HepG2 (cell line): ENCODE measurements around the gene GPR39. TPM values are rescaled to one million over a fixed set of nuclear protein-coding genes. Genes with fewer than 3 reads are reported as not detected.
A peak's percentile ranks its signal among the peaks of the same experiment; 100 is the strongest.

Source experiments
- ATAC-seq: fragments of 200-7000 bp; cut with Tn5 transposase; 3 replicates; pipeline ENCODE4 v1.9.1; 2020; ENCODE audit warnings: mild to moderate bottlenecking, moderate library complexity
- BruUV-seq: library from RNA; stranded (reverse); fragments of 400-500 nt; replicated peaks from 2 replicates; lab custom pipeline; 2021; lab: Mats Ljungman, UMichigan
- CTCF ChIA-PET: fragments of 300-600 bp; formaldehyde crosslinking; extraction: SDS; loops from one replicate; lab custom pipeline; 2021; ENCODE audit warnings: low total read pairs, inconsistent platforms, low intra/inter-chr PET ratio; lab: Yijun Ruan, JAX
- POLR2A ChIA-PET: fragments of 350-600 bp; sonication (Branson Sonifier 250); formaldehyde crosslinking; loops from one replicate; lab custom pipeline; 2020; ENCODE audit warnings: antibody characterized with exemption, inconsistent platforms; lab: Yijun Ruan, JAX
- DNase-seq: peaks from one replicate; pipeline ENCODE4 v3.0.0-alpha.2; 2015; ENCODE audit warnings: low spot score
- FAIRE-seq: peaks from 3 replicates; lab custom pipeline; 2011; peaks lifted over from hg19 to GRCh38; lab: Jason Lieb, UNC
- H2AFZ ChIP-seq: one replicate; pipeline ENCODE4 v1.6.1; 2011; ENCODE audit warnings: low read length, inconsistent platforms
- H3K27ac ChIP-seq: fragments of 300-600 bp; 3 replicates; pipeline ENCODE4 v1.8.0; 2011; ENCODE audit warnings: mixed run types, mild to moderate bottlenecking, mixed read lengths, low read length, inconsistent platforms; ENCODE audit not compliant: insufficient read depth; ENCODE audit errors: extremely low read length
- H3K27me3 ChIP-seq, 2 experiments: fragments of 200-600 bp in 1 of 2; 2 replicates in 1 of 2; 3 replicates in 1 of 2; pipeline versions ENCODE4 v1.6.0 to v1.8.0; 2011; ENCODE audit warnings: low read length in 2 of 2, mild to moderate bottlenecking in 2 of 2, moderate library complexity in 2 of 2, inconsistent platforms in 1 of 2; ENCODE audit not compliant: insufficient read depth in 2 of 2, control insufficient read depth in 1 of 2
- H3K36me3 ChIP-seq, 2 experiments: fragments of 200-600 bp in 1 of 2; replicated peaks in 1 of 2; 2 replicates in 1 of 2; 3 replicates in 1 of 2; pipeline versions ENCODE4 v1.5.1 to v1.8.0; 2011; ENCODE audit warnings: low read length in 2 of 2, inconsistent platforms in 1 of 2; ENCODE audit not compliant: insufficient read depth in 2 of 2, control insufficient read depth in 1 of 2
- H3K4me1 ChIP-seq: 2 replicates; pipeline ENCODE4 v1.5.1; 2012; ENCODE audit warnings: low read length, inconsistent platforms; ENCODE audit not compliant: insufficient read depth
- H3K4me2 ChIP-seq: 2 replicates; pipeline ENCODE4 v1.6.0; 2011; ENCODE audit warnings: low read depth, low read length, inconsistent platforms
- H3K4me3 ChIP-seq, 3 experiments: fragments of 200-600 bp in 1 of 3; sonication (generic), shearing (Covaris generic) in 1 of 3; replicated peaks in 1 of 3; 2 replicates each; pipeline ENCODE4 v1.5.1; 2011 to 2016; ENCODE audit warnings: low read length in 3 of 3, inconsistent platforms in 2 of 3, low read depth in 2 of 3, mild to moderate bottlenecking in 2 of 3, control low read depth in 1 of 3, mixed read lengths in 1 of 3; ENCODE audit not compliant: insufficient read depth in 1 of 3
- H3K79me2 ChIP-seq: one replicate; pipeline ENCODE4 v1.6.1; 2011; ENCODE audit warnings: low read length, inconsistent platforms; ENCODE audit not compliant: insufficient read depth
- H3K9ac ChIP-seq: 2 replicates; pipeline ENCODE4 v1.6.0; 2011; ENCODE audit warnings: mild to moderate bottlenecking, low read depth, low read length, inconsistent platforms; ENCODE audit not compliant: insufficient read depth
- H3K9me3 ChIP-seq: 2 replicates; pipeline ENCODE4 v1.5.1; 2012; ENCODE audit warnings: mild to moderate bottlenecking, low read length
- H4K20me1 ChIP-seq: 2 replicates; pipeline ENCODE4 v1.6.0; 2011; ENCODE audit warnings: inconsistent platforms, mild to moderate bottlenecking, low read length, moderate library complexity; ENCODE audit not compliant: insufficient read depth
- ERF ChIP-seq: IDR thresholded peaks from 2 replicates; pipeline ENCODE4 v1.6.1; 2018; ENCODE audit warnings: missing biosample characterization, missing genetic modification reagents
- FOXA1 ChIP-seq, 2 experiments: fragments of 450-650 bp in 1 of 2; sonication (generic) in 1 of 2; formaldehyde crosslinking in 1 of 2; IDR thresholded peaks; 2 replicates each; pipeline versions ENCODE4 v1.4.0 to v1.6.1; 2016 to 2020; ENCODE audit warnings: missing genetic modification reagents in 1 of 2
- HMGA1 ChIP-seq: sonication (generic); formaldehyde crosslinking; conservative IDR thresholded peaks from 2 replicates; pipeline ENCODE4 v1.4.0; 2020; ENCODE audit warnings: missing genetic modification reagents
- IKZF1 ChIP-seq: fragments of 450-650 bp; IDR thresholded peaks from 2 replicates; pipeline ENCODE4 v1.7.1; 2016
- NONO ChIP-seq, 2 experiments: fragments of 450-650 bp in 1 of 2; sonication (generic) in 1 of 2; formaldehyde crosslinking in 1 of 2; IDR thresholded peaks in 1 of 2; conservative IDR thresholded peaks in 1 of 2; 2 replicates each; pipeline versions ENCODE4 v1.6.1 to v1.8.0; 2017 to 2022; ENCODE audit warnings: mild to moderate bottlenecking in 1 of 2, missing genetic modification reagents in 1 of 2, moderate library complexity in 1 of 2
- ONECUT2 ChIP-seq: sonication (generic); formaldehyde crosslinking; IDR thresholded peaks from 2 replicates; pipeline ENCODE4 v1.4.0; 2020; ENCODE audit warnings: missing genetic modification reagents
- PHB2 ChIP-seq: fragments of 450-650 bp; IDR thresholded peaks from 2 replicates; pipeline ENCODE4 v1.6.1; 2018; ENCODE audit not compliant: partially characterized antibody
- PLRG1 ChIP-seq: fragments of 450-650 bp; conservative IDR thresholded peaks from 2 replicates; pipeline ENCODE4 v1.6.1; 2016
- SP1 ChIP-seq, 2 experiments: fragments of 450-650 bp in 1 of 2; sonication (generic) in 1 of 2; formaldehyde crosslinking in 1 of 2; IDR thresholded peaks; 2 replicates each; pipeline versions ENCODE4 v1.4.0 to v1.6.1; 2016 to 2020; ENCODE audit warnings: missing genetic modification reagents in 1 of 2
- TRIM22 ChIP-seq: fragments of 450-650 bp; IDR thresholded peaks from 2 replicates; pipeline ENCODE4 v1.6.1; 2017
- ZKSCAN5 ChIP-seq: sonication (generic); formaldehyde crosslinking; IDR thresholded peaks from 2 replicates; pipeline ENCODE4 v1.5.1; 2020; ENCODE audit warnings: mild to moderate bottlenecking, missing genetic modification reagents
- ZNF275 ChIP-seq: sonication (generic); formaldehyde crosslinking; IDR thresholded peaks from 2 replicates; pipeline ENCODE4 v1.8.0; 2022; ENCODE audit warnings: missing genetic modification reagents, mild to moderate bottlenecking, inconsistent platforms, borderline replicate concordance
- ZNF776 ChIP-seq: sonication (generic); formaldehyde crosslinking; IDR thresholded peaks from 2 replicates; pipeline ENCODE4 v1.4.0; 2020; ENCODE audit warnings: mild to moderate bottlenecking, missing genetic modification reagents
- WGBS: methylation state at CpG from one replicate; pipeline ENCODE4 v1.1.6; 2017; ENCODE audit warnings: low lambda C conversion rate; 5-methylcytosine and 5-hydroxymethylcytosine counted together
- in situ Hi-C: cut with HindIII; loops from 2 replicates; pipeline ENCODE4 v1.10.0; 2017; ENCODE audit warnings: low pct_unique_long_range_greater_than_20kb; ENCODE audit not compliant: extremely low pct_ligation_motif_present
- intact Hi-C: fragments of 100-400 bp; cut with micrococcal nuclease; formaldehyde crosslinking; loops from one replicate; pipeline ENCODE4 v1.10.0; 2022; ENCODE audit not compliant: unreplicated experiment
- polyA plus RNA-seq, 8 experiments: library from polyadenylated mRNA; depleted of rRNA in 3 of 8; stranded (reverse) in 7 of 8; unstranded in 1 of 8; fragments of >200 nt; fragmentation: Illumina TruSeq in 4 of 8; extraction: Trizol in 4 of 8; gene quantifications; 2 replicates each; pipeline versions ENCODE4 v1.2.1 to v1.2.3, GENCODE V29; 2011 to 2016; ENCODE audit warnings: low read depth in 4 of 8, missing spikeins in 1 of 8, mixed read lengths in 1 of 8; ENCODE audit not compliant: insufficient read depth in 1 of 8
- total RNA-seq, 5 experiments: library from RNA; depleted of rRNA; stranded (reverse); fragments of >200 nt; fragmentation: Illumina TruSeq; extraction: Trizol; gene quantifications; 2 replicates each; pipeline ENCODE4 v1.2.3, GENCODE V29; 2016; ENCODE audit warnings: low read depth in 1 of 5
- TF ChIP-seq, protein P1 (sequence below): sonication (generic); formaldehyde crosslinking; IDR thresholded peaks from 2 replicates; pipeline ENCODE4 v1.5.1; 2020; ENCODE audit warnings: missing genetic modification reagents, mild to moderate bottlenecking, borderline replicate concordance
- TF ChIP-seq, protein P2 (sequence below): fragments of 450-650 bp; IDR thresholded peaks from 2 replicates; pipeline ENCODE4 v1.6.1; 2016

GPR39 gene
- total and polyA plus RNA-seq, 2 of the 13 experiments (the other 11 are each of a cell fraction or from before 2014, with no cell fraction given) = 0.16 to 0.62 TPM

- no peaks in the 10 kb centered on the region for H3K9me3 ChIP-seq
- in situ Hi-C loops (no loop called here), intact Hi-C loops (no loop called here)
Observed at GRCh38 chr2:132633635-132634034, 217.0 kb downstream of the GPR39 start.

More at GRCh38 chr2:132633635-132634034, 217.0 kb downstream of the GPR39 start:
- Histone ChIP-seq H3K79me2 (no peaks in the 10 kb centered on the region), H3K9ac (no peak overlapping the region), H3K27ac (no peak overlapping the region), H3K27me3 (no peaks in the 10 kb centered on the region), H4K20me1 (no peaks in the 10 kb centered on the region), H3K4me1 (peaks cover 22% of the 10 kb centered on the region), H3K4me2 (no peak overlapping the region), H3K4me3 (no peak overlapping the region), H3K36me3 (no peaks in the 10 kb centered on the region), H2AFZ (no peak overlapping the region)
- DNase-seq = no peak
- CTCF ChIA-PET = no interaction called here
- FAIRE-seq = no peak
- BruUV-seq = no TSS peak
- WGBS = 91% methylated on average over 2 of the region's 2 CpGs
- ATAC-seq = no peak
- POLR2A ChIA-PET = no interaction called here
- TF ChIP-seq PLRG1 (0 out of 2 replicates have a peak, but pooled peaks have one; percentile 12), TRIM22 (0 out of 2 replicates have a peak, but pooled peaks have one; percentile 66), FOXA1 (IDR thresholded peaks at IDR 0.05) (peak; percentile 19; the same call in 1 of the 2 replicates), FOXA1 (CRISPR knock-in tag; IDR thresholded peaks at IDR 0.05) (no peak), NONO (IDR thresholded peaks at IDR 0.05) (0 out of 2 replicates have a peak, but pooled peaks have one; percentile 5), NONO (CRISPR knock-in tag; conservative IDR thresholded peaks at IDR 0.05) (no peak), PHB2 (peak; percentile 64), HMGA1 (no peak), SP1 (IDR thresholded peaks at IDR 0.05) (0 out of 2 replicates have a peak, but pooled peaks have one; percentile 32), SP1 (CRISPR knock-in tag; IDR thresholded peaks at IDR 0.05) (no peak), ZNF776 (CRISPR knock-in tag) (0 out of 2 replicates have a peak, but pooled peaks have one; percentile 20), ZNF275 (no peak), ONECUT2 (CRISPR knock-in tag) (no peak), ERF (CRISPR knock-in tag) (no peak), IKZF1 (0 out of 2 replicates have a peak, but pooled peaks have one; percentile 47), ZKSCAN5 (peak; percentile 63; the same call in 1 of the 2 replicates)
- TF ChIP-seq, protein P1, sequence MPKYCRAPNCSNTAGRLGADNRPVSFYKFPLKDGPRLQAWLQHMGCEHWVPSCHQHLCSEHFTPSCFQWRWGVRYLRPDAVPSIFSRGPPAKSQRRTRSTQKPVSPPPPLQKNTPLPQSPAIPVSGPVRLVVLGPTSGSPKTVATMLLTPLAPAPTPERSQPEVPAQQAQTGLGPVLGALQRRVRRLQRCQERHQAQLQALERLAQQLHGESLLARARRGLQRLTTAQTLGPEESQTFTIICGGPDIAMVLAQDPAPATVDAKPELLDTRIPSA (CRISPR knock-in tag) = no peak
- TF ChIP-seq, protein P2, sequence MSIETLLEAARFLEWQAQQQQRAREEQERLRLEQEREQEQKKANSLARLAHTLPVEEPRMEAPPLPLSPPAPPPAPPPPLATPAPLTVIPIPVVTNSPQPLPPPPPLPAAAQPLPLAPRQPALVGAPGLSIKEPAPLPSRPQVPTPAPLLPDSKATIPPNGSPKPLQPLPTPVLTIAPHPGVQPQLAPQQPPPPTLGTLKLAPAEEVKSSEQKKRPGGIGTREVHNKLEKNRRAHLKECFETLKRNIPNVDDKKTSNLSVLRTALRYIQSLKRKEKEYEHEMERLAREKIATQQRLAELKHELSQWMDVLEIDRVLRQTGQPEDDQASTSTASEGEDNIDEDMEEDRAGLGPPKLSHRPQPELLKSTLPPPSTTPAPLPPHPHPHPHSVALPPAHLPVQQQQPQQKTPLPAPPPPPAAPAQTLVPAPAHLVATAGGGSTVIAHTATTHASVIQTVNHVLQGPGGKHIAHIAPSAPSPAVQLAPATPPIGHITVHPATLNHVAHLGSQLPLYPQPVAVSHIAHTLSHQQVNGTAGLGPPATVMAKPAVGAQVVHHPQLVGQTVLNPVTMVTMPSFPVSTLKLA = 0 out of 2 replicates have a peak, but pooled peaks have one; percentile 5
